HG02885 (cell line): ENCODE measurements around the gene SHFL.

Experiments used
- ATAC-seq: cut with Tn5 transposase; IDR thresholded peaks from one replicate; pipeline ENCODE4 v1.9.1; 2021; ENCODE audit warnings: mild to moderate bottlenecking; ENCODE audit not compliant: unreplicated experiment, poor library complexity

The SHFL gene

GRCh38 chr19:10107254-10107653 lies 21.1 kb downstream of the SHFL start:
- no peak for ATAC-seq

DNA sequence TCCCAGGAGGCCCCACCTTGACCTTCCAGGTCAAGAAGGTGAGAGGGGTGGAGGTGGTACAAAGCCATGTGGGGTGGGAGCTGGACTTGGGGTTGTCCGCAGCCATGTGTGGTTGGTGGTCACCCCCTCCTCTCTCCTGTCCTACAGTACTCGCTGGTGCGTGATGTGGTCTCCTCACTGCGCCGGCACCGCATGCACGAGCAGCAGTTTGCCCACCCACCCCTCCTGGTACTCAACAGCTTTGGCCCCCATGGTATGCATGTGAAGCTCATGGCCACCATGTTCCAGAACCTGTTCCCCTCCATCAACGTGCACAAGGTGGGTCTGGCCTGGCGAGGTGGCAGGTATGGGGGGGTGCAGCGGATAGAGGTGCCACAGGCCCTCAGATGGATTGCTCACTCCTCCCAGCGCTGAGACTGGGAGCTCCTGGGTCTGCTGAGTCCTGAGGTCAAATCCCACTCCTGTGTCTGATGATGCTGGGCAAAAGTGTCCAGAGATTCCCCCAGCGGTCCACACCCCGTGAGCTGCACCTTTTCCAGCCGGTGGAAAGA lies 21.8 kb downstream of the SHFL start:
- no peak for ATAC-seq

GRCh38 chr19:10109528-10109927 lies 23.4 kb downstream of the SHFL start:
- ATAC-seq = no peak

GRCh38 chr19:10110076-10110971 lies 24.2 kb downstream of the SHFL start:
- ATAC-seq = no peak

GRCh38 chr19:10110972-10111317 lies 24.8 kb downstream of the SHFL start:
- no peak for ATAC-seq

- no peak for ATAC-seq
Measured at GRCh38 chr19:10111405-10111811, 25.3 kb downstream of the SHFL start, which contains the start of gene P2RY11. TSS of gene P2RY11 (plus strand) at chr19:10111693. CDS start at chr19:10111722, 29 bp downstream.

- ATAC-seq = no peak
Measured at GRCh38 chr19:10112037-10112761, 26.1 kb downstream of the SHFL start.

- peak; percentile 38 for ATAC-seq
Measured at GRCh38 chr19:10112895-10113591, 26.9 kb downstream of the SHFL start.

GRCh38 chr19:10113592-10113963 lies 27.5 kb downstream of the SHFL start:
- ATAC-seq = no peak

DNA sequence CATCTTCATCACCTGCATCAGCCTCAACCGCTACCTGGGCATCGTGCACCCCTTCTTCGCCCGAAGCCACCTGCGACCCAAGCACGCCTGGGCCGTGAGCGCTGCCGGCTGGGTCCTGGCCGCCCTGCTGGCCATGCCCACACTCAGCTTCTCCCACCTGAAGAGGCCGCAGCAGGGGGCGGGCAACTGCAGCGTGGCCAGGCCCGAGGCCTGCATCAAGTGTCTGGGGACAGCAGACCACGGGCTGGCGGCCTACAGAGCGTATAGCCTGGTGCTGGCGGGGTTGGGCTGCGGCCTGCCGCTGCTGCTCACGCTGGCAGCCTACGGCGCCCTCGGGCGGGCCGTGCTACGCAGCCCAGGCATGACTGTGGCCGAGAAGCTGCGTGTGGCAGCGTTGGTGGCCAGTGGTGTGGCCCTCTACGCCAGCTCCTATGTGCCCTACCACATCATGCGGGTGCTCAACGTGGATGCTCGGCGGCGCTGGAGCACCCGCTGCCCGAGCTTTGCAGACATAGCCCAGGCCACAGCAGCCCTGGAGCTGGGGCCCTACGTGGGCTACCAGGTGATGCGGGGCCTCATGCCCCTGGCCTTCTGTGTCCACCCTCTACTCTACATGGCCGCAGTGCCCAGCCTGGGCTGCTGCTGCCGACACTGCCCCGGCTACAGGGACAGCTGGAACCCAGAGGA lies 28.0 kb downstream of the SHFL start:
- no peak for ATAC-seq

- no peak for ATAC-seq
Measured at GRCh38 chr19:10114651-10115391, 28.7 kb downstream of the SHFL start.

DNA sequence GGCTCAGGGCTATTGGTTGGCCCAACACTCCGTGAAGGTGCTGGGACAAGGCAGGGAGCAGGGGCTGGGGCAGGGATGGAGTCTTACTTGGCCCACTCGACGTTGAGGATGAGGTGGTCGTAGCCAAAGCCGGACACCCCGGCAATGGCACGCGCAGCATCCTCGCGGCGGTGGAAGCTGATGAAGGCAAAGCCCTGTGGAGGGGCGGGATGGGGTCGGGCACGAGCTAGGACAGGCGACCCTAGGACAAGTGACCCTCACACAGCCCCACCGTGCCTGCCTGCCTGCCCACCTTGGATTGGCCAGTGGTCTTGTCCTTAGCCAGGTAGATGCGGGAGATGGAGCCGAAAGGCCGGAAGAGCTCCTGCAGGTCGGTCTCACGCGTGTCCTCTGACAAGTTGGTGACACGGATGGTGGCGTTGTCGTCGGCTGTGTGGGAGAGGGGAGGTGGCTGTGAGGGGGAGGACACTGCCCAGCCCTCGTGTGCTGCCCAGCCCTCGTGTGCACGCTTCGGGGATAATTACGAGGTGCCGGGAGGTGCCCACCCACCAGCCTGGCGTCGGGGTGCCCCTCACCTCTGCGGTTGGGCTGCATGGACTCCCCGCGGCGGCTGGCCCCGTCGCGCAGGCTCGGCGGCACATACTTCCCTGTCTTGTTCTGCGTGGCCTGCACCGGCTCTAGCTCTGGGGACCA lies 29.4 kb downstream of the SHFL start:
- no peak for ATAC-seq

GRCh38 chr19:10116085-10116865 lies 30.2 kb downstream of the SHFL start:
- ATAC-seq = no peak

DNA sequence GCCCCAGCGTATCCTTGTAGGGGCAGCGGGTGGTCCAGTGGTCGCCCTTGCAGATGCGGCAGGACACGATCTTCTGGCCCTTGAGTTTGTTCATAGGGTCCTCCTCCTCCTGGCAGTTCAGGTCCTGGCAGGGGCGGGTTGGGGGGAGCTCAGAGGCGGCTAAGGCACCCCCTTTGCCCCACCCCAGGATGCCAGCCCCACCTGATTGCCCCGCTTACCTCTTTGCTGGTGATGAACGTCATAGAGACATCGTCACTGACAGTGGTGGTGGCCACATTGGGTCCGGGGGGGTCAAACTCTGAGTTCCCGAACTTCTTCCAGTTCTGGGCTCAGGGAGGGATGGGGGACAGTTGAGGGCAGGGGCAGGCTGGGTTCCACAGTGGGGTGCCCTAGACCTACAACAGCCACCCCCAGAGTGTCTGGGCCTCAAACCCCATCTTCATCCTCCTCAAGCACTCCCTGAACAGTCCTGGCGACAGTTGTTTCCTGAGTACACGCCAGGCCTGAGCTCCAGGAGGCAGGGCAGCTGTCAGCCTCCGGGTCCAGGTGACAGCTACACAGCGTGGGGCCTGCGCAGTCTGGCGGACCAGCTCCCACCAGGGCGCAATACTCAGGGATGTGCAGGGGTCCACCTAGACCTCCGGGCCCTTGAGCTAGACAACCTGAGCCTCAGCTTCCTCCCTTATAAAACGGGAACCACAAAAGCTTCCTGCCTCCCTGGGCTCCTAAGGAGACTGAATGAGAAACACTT lies 30.9 kb downstream of the SHFL start:
- no peak for ATAC-seq

DNA sequence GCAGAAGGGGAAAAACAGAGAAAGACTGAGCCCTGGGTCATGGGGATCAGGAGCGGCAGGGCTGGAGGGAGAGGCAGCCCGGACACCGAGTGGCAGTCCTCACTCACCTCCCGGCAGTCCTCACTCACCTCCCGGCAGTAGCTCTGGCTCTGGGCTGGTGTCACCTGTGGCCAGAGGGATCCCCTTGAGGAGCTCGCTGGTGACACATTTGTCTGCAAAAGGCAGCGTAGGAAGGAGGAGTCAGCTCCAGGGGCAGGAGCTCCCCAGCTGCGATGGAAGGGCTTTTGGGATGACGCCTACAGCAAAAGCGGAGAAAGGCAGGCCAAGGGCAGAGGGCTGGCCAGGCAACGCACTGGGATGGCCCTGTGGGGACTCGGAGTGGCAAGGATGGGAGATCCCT lies 32.8 kb downstream of the SHFL start:
- ATAC-seq = no peak

DNA sequence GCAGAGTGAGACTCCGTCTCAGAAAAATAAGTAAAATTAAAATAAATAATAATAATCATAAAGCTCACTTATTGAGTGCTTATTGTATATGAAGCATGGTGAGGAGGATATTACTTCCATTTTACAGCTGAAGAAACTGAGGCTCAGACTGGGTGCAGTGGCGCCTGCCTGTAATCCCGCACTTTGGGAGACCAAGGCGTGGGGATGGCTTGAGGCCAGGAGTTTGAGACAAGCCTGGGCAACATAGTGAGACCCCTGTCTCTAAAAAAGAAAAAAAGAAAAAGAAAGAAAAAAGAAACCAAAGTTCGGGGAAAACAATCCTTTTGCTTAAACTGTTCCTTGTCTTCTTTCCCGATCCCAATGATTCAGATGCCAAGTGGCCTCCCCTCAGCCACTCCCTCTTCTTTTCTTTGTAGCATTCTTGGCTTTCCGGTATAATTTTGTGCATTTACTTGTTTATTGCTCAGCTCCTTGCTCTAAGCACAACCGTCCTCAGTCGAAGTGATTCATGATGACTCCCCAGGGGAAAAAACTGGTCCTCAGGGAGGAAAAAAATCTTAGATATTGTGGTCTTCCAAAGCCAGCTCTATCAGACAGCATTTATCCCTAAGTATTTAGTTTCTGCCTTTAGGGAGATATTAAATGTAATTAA lies 34.5 kb downstream of the SHFL start:
- ATAC-seq = no peak

GRCh38 chr19:10122045-10122444 lies 35.9 kb downstream of the SHFL start:
- ATAC-seq = no peak
